Measurements from ENCODE around the gene LAMB3.

DNA sequence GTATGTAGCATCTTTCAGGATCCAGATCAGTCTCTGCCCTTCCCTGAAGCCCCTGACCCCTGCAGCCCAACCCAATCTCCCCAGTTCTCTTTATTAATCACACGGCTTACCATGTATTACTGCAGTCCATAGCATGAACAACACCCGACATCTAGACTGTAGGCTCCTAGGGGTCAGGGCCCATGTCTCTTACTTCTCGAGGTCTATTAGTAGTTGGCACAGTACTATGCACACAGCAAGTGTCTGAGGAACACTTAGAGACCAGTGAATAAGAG is 41.7 kb downstream of the LAMB3 start:
- TF ChIP-seq POLR2A (IDR thresholded peaks at IDR 0.05) = no peak
- TF ChIP-seq, protein P1, sequence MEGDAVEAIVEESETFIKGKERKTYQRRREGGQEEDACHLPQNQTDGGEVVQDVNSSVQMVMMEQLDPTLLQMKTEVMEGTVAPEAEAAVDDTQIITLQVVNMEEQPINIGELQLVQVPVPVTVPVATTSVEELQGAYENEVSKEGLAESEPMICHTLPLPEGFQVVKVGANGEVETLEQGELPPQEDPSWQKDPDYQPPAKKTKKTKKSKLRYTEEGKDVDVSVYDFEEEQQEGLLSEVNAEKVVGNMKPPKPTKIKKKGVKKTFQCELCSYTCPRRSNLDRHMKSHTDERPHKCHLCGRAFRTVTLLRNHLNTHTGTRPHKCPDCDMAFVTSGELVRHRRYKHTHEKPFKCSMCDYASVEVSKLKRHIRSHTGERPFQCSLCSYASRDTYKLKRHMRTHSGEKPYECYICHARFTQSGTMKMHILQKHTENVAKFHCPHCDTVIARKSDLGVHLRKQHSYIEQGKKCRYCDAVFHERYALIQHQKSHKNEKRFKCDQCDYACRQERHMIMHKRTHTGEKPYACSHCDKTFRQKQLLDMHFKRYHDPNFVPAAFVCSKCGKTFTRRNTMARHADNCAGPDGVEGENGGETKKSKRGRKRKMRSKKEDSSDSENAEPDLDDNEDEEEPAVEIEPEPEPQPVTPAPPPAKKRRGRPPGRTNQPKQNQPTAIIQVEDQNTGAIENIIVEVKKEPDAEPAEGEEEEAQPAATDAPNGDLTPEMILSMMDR (IDR thresholded peaks at IDR 0.05) = no peak

All from testis (tissue), 2 donors.